Measurements from ENCODE around the gene PNLDC1.
A peak's percentile ranks its signal among the peaks of the same experiment; 100 is the strongest.

The PNLDC1 gene

GRCh38 chr6:159854959-159855358 is 54.9 kb downstream of the PNLDC1 start:
- no peak for DNase-seq

GRCh38 chr6:159858259-159858658 is 58.2 kb downstream of the PNLDC1 start:
- DNase-seq, result no peak

GRCh38 chr6:159860482-159860881 is 60.4 kb downstream of the PNLDC1 start:
- no peak for DNase-seq

- DNase-seq, result no peak
These were observed 62.0 kb downstream of the PNLDC1 start for GRCh38 chr6:159862103-159862502.

GRCh38 chr6:159863341-159863740 is 63.3 kb downstream of the PNLDC1 start:
- DNase-seq, result peak; percentile 3

GRCh38 chr6:159865226-159865920 is 65.3 kb downstream of the PNLDC1 start:
- DNase-seq, result no peak

- DNase-seq, result no peak
These were observed 66.5 kb downstream of the PNLDC1 start for GRCh38 chr6:159866286-159867247.

Measured in NCI-H2227 treated with DMSO at 0.1 percent for 48 hours (cell line).